Esophagus mucosa (tissue), 1 donor: ENCODE data around the gene GLUD2. TPM values are rescaled to one million over a fixed set of nuclear protein-coding genes. Genes with fewer than 3 reads are reported as not detected.

Source experiments
- total RNA-seq: library from RNA; stranded (reverse); gene quantifications from one replicate; pipeline ENCODE4 v1.2.4, GENCODE V29; 2023
- donor health status: DM: yes; HTN: yes; CAD: no.

GLUD2 gene
- total RNA-seq, 1 donor from 2014 or later, result 0.52 TPM

Other genes with a start within 250 kb of the GLUD2 start
- not detected for gene CT47B1, start 171.7 kb upstream of the GLUD2 start, total RNA-seq
- gene CT47A11, start 110.5 kb upstream of the GLUD2 start, total RNA-seq, result not detected
- not detected for gene CT47A10, start 105.6 kb upstream of the GLUD2 start, total RNA-seq
- not detected for gene CT47A9, start 100.7 kb upstream of the GLUD2 start, total RNA-seq
- not detected for gene CT47A8, start 95.9 kb upstream of the GLUD2 start, total RNA-seq
- not detected for gene CT47A7, start 91.0 kb upstream of the GLUD2 start, total RNA-seq
- not detected for gene CT47A6, start 86.1 kb upstream of the GLUD2 start, total RNA-seq
- not detected for gene CT47A5, start 81.3 kb upstream of the GLUD2 start, total RNA-seq
- not detected for gene CT47A4, start 76.4 kb upstream of the GLUD2 start, total RNA-seq
- not detected for gene CT47A3, start 71.5 kb upstream of the GLUD2 start, total RNA-seq
- not detected for gene CT47A2, start 66.7 kb upstream of the GLUD2 start, total RNA-seq
- not detected for gene CT47A1, start 61.9 kb upstream of the GLUD2 start, total RNA-seq